ENCODE data around the gene NECAB3.

NECAB3 gene

DNA sequence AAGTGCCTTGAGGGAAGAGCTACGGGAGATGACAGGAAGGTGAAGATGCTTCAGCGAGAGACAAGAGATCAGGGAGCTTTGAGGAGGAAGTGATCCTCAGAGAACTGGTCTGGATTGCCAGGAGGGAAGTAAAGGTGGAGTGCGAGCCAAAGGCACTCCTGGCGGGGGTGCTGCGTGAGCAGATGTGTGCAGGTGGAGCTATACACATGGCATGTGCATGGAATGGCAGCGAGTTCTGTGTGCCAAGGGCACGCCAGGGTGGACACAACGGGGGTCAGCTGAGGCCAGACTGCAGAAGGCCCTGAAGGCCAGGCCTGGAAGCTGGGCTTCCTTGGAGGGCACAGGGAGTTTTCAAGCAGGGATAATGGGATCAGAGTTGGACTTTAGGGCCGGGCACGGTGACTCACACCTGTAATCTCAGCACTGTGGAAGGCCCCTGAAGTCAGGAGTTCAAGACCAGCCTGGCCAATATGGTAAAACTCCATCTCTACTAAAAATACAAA, 39.7 kb upstream of the NECAB3 start:
- TF ChIP-seq, protein P1, sequence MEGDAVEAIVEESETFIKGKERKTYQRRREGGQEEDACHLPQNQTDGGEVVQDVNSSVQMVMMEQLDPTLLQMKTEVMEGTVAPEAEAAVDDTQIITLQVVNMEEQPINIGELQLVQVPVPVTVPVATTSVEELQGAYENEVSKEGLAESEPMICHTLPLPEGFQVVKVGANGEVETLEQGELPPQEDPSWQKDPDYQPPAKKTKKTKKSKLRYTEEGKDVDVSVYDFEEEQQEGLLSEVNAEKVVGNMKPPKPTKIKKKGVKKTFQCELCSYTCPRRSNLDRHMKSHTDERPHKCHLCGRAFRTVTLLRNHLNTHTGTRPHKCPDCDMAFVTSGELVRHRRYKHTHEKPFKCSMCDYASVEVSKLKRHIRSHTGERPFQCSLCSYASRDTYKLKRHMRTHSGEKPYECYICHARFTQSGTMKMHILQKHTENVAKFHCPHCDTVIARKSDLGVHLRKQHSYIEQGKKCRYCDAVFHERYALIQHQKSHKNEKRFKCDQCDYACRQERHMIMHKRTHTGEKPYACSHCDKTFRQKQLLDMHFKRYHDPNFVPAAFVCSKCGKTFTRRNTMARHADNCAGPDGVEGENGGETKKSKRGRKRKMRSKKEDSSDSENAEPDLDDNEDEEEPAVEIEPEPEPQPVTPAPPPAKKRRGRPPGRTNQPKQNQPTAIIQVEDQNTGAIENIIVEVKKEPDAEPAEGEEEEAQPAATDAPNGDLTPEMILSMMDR (IDR thresholded peaks at IDR 0.05; ENCODE audit: low read length, missing control alignments), result no peak
- no peak overlapping the region for H3K4me3 ChIP-seq (replicated peaks; ENCODE audit: low read depth, low read length)
- DNase-seq (ENCODE audit: low read depth), result no peak

DNA sequence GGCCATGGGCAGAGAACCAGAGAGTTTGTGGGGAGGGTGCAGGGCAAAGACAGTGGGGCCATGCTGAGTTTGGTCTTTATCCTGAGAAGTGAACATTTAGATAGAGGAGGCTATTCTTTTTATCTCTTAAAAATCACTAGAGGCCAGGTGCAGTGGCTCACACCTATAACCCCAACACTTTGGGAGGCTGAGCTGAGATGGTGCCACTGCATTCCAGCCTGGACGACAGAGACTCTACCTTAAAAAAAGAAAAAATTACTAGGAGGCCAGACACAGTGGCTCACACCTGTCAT, 37.2 kb upstream of the NECAB3 start:
- H3K4me3 ChIP-seq (replicated peaks; ENCODE audit: low read depth, low read length), result no peak overlapping the region
- no peak for DNase-seq (ENCODE audit: low read depth)
- TF ChIP-seq, protein P1 (IDR thresholded peaks at IDR 0.05; ENCODE audit: low read length, missing control alignments), result no peak

DNA sequence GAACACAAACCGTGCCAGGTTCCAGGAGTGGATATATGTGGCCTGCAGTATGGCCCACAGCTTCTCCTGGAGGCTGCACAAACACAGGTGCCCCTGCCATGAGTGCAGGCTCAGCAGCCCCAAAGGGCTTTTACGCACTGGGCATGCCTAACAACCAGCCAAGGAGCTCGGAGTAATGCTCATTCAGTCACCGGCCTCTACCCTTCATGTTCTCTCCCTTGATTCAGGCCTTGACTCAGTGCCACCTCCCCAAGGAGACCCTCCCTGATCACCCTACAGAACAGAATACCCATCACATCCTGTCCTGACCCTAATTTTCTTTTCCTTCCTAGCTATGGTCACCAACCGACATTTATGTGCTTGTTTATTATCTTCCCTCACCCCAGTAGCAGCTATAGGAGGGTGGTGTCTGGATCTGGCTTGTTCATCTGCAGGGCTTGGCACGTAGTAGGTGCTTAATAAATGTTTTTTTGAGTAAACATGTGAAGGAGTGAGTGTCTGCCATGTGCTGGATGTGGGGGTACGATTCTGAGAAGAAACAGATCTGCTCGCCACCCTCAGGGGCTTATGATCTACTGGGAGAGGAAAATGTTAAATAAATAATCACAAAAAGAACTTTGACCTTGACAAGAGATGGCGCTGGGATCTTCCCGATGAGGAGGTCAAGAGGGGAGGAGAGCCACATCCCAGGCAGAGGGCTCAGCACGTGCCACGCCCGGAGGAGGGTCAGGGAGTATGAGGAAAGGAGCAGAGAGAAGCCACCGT, 36.6 kb upstream of the NECAB3 start:
- no peak for DNase-seq (ENCODE audit: low read depth)
- TF ChIP-seq, protein P1 (IDR thresholded peaks at IDR 0.05; ENCODE audit: low read length, missing control alignments), result no peak
- H3K4me3 ChIP-seq (replicated peaks; ENCODE audit: low read depth, low read length), result no peak overlapping the region

DNA sequence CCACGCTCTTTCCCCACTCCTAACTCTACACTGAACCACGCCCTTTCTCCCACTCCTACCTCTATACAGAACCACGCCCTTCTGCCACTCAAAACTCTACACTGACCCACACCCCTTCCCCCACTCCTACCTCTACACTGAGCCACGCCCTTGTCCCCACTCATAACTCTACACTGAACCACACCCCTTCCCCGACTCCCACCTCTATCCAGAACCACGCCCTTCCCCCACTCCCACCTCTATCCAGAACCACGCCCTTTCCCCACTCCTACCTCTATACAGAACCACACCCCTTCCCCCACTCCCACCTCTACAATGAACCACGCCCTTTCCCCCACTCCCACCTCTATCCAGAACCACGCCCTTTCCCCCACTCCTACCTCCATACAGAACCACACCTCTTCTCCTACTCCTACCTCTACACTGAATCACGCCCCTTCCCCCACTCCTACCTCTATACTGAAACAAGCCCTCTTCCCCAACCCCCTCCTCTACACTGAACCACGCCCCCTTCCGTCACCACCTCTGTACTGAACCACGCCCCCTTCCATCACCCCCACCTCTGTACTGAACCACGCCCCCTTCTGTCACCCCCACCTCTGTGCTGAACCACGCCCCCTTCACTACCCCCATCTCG, 35.8 kb upstream of the NECAB3 start:
- no peak overlapping the region for H3K4me3 ChIP-seq (replicated peaks; ENCODE audit: low read depth, low read length)
- TF ChIP-seq, protein P1 (IDR thresholded peaks at IDR 0.05; ENCODE audit: low read length, missing control alignments), result no peak
- no peak for DNase-seq (ENCODE audit: low read depth)

DNA sequence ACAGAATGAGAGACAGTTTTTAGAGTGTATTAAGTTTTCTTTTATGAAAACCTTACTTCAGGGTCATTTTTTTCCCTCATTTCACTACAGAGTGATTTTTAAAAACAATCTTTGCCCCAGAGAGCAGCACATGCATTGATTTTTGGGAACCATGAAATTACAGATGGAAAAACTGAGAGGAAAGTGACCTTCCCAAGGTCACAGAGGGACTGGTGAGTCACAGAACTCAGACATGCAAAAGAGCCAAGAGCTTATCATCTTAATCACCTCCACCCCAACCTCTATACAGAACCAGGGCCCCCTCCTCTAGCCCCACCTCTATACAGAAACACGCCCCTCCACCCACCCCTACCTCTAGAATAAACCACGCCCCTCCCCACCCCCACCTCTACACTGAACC, 35.2 kb upstream of the NECAB3 start:
- H3K4me3 ChIP-seq (replicated peaks; ENCODE audit: low read depth, low read length), result no peak overlapping the region
- no peak for DNase-seq (ENCODE audit: low read depth)
- TF ChIP-seq, protein P1 (IDR thresholded peaks at IDR 0.05; ENCODE audit: low read length, missing control alignments), result no peak

DNA sequence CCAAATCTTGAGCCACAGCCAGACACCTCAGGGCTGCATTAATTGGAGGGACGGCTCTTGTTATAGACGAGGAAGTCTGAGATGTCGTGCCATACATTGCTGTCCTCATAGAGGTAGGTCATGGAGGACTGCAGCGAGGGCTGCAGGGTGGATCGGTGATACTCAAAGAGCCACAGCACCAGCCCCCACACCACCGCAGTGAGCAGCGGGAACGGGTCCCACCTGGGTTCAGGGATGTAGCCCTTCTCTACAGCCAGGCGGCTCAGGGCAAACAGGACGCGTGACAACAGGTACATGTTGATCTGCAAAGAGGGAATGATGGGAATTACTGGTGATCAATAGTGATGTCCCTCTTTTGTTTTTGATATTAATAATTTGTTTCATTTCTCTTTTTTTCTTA, 33.4 kb upstream of the NECAB3 start:
- H3K4me3 ChIP-seq (replicated peaks; ENCODE audit: low read depth, low read length), result no peak overlapping the region
- TF ChIP-seq, protein P1 (IDR thresholded peaks at IDR 0.05; ENCODE audit: low read length, missing control alignments), result no peak
- DNase-seq (ENCODE audit: low read depth), result no peak

All from fibroblast of pulmonary artery (primary cell).